A673 (cell line): ENCODE measurements around the gene FGF22.

ENCODE experiments used
- EZH2 ChIP-seq: fragments of 200-600 bp; sonication (generic); IDR thresholded peaks from 2 replicates; pipeline ENCODE4 v1.6.1; 2017; ENCODE audit warnings: borderline replicate concordance, low read depth, mild to moderate bottlenecking, mixed read lengths, antibody characterized with exemption, low read length; ENCODE audit not compliant: poor library complexity, severe bottlenecking
- TF ChIP-seq, protein P1 (sequence below): fragments of 300-800, 200-600 bp; sonication (generic); conservative IDR thresholded peaks from 2 replicates; pipeline ENCODE4 v1.5.1; 2017; ENCODE audit warnings: low read depth, mild to moderate bottlenecking, antibody characterized with exemption, low read length, moderate library complexity, mixed read lengths

DNA sequence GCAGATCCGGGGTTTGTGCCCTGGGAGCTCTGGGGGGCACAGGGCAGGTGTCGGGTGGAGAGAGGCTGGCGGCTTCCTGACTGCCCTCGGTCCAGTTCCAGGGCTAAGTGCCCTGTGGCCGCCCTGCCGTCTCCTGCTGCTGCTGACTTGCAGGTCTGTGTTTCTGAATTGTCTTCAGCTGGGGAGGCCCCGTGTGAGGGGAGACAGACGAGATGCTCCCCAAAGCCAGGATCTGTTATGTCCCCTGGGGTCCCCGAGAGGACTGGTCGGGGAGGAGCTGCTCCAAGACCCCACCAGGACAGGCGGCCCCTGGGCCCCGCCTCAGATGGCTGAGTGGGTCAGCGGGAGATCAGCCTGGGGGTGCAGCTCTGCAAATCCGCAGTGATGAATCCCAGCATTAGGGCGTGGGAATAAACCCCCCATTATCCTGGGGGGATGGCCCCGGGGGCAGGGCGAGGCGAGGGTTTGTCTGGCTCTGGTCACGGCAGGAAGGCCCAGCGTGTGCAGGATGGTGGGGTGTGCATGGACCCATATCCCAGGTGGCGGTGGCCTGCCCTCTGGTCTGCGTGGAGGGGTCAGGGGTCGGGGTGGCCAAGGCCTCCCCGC is 45.3 kb upstream of the FGF22 start:
- TF ChIP-seq EZH2, result no peak
- TF ChIP-seq, protein P1, sequence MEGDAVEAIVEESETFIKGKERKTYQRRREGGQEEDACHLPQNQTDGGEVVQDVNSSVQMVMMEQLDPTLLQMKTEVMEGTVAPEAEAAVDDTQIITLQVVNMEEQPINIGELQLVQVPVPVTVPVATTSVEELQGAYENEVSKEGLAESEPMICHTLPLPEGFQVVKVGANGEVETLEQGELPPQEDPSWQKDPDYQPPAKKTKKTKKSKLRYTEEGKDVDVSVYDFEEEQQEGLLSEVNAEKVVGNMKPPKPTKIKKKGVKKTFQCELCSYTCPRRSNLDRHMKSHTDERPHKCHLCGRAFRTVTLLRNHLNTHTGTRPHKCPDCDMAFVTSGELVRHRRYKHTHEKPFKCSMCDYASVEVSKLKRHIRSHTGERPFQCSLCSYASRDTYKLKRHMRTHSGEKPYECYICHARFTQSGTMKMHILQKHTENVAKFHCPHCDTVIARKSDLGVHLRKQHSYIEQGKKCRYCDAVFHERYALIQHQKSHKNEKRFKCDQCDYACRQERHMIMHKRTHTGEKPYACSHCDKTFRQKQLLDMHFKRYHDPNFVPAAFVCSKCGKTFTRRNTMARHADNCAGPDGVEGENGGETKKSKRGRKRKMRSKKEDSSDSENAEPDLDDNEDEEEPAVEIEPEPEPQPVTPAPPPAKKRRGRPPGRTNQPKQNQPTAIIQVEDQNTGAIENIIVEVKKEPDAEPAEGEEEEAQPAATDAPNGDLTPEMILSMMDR, result no peak
